Activated CD4-positive, alpha-beta T cell treated with anti-CD3 and anti-CD28 coated beads for 36 hours (primary cell): Measurements from ENCODE around the gene CGB2. TPM values are rescaled to one million over a fixed set of nuclear protein-coding genes. Genes with fewer than 3 reads are reported as not detected.
"Not testable (repeated sequence)": the region's sequence is repeated elsewhere in the genome, so short reads cannot be mapped to it uniquely, and the experiment has no call there.

Experiments used
- ATAC-seq: fragments of 200-7000 bp; cut with Tn5 transposase; one replicate; pipeline ENCODE4 v1.10.0; 2021; ENCODE audit warnings: mild to moderate bottlenecking, moderate library complexity
- CTCF ChIA-PET: fragments of 350-600 bp; sonication (Branson Sonifier 250); formaldehyde crosslinking; loops from one replicate; lab custom pipeline; 2021; ENCODE audit warnings: antibody characterized with exemption; lab: Charles Lee
- POLR2A ChIA-PET: fragments of 350-600 bp; sonication (Branson Sonifier 250); formaldehyde crosslinking; loops from one replicate; lab custom pipeline; 2021; ENCODE audit warnings: antibody characterized with exemption, inconsistent platforms; lab: Charles Lee
- DNase-seq: peaks from one replicate; pipeline ENCODE4 v3.0.0-alpha.2; 2020
- H3K27ac Mint-ChIP-seq: one replicate; pipeline ENCODE4 v1.8.0; 2021; ENCODE audit warnings: mixed read lengths
- H3K27me3 Mint-ChIP-seq: one replicate; pipeline ENCODE4 v1.8.0; 2021; ENCODE audit warnings: mixed read lengths
- H3K36me3 Mint-ChIP-seq: one replicate; pipeline ENCODE4 v1.8.0; 2021; ENCODE audit warnings: low read depth, mixed read lengths
- H3K4me1 Mint-ChIP-seq: one replicate; pipeline ENCODE4 v1.8.0; 2021; ENCODE audit warnings: mixed read lengths
- H3K4me3 Mint-ChIP-seq: one replicate; pipeline ENCODE4 v1.8.0; 2021; ENCODE audit warnings: mild to moderate bottlenecking, moderate library complexity, mixed read lengths
- H3K9me3 Mint-ChIP-seq: one replicate; pipeline ENCODE4 v1.8.0; 2021; ENCODE audit warnings: low read depth, mixed read lengths
- intact Hi-C, 2 experiments: fragments of 100-400 bp; cut with DNase I in 1 of 2; cut with micrococcal nuclease in 1 of 2; formaldehyde crosslinking; loops; one replicate each; pipeline versions ENCODE4 v1.14.2 to v1.15.1; 2022 to 2024; cut with DNase I, micrococcal nuclease
- total RNA-seq, 2 experiments: library from RNA; stranded (reverse); gene quantifications; one replicate each; pipeline ENCODE4 v1.2.3, GENCODE V29; 2021

The CGB2 gene
- total RNA-seq, 2 experiments from 2014 or later = 0.43 TPM; not detected in 1

DNA sequence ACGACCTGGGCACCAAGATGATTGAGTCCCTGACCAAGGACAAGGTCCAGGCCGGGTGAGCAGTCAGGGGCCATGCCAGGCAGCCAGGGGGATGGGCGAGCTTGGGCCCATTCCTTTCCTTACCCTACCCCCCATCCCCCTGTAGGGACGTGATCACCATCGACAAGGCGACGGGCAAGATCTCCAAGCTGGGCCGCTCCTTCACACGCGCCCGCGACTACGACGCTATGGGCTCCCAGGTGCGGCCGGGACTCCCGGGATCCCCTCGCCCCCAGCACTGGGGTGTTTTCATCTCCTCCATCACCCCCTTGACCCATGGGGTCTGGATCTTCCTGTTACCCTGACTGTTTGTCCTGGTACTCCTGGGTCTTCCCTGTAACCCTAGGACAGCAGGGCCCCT is 21.9 kb upstream of the CGB2 start:
- CTCF ChIA-PET = interaction anchor here (0.7 to 2.3 kb wide), 3 partner anchors 10 to 344 kb away, joined by 3 to 11 read pairs (median 3); no protein-coding TSS in a partner anchor
- H3K4me3 Mint-ChIP-seq = no peak overlapping the region
- no peaks in the 10 kb centered on the region for H3K9me3 Mint-ChIP-seq
- peaks cover 30% of the 10 kb centered on the region for H3K36me3 Mint-ChIP-seq
- H3K27ac Mint-ChIP-seq = no peak overlapping the region
- ATAC-seq (no peak), DNase-seq (no peak)
- POLR2A ChIA-PET = interaction anchor here (1.2 kb wide), 1 partner anchor 10 kb away, joined by 3 read pairs; no protein-coding TSS in a partner anchor
- intact Hi-C loops = no loop called here
- no peaks in the 10 kb centered on the region for H3K27me3 Mint-ChIP-seq
- no peaks in the 10 kb centered on the region for H3K4me1 Mint-ChIP-seq

DNA sequence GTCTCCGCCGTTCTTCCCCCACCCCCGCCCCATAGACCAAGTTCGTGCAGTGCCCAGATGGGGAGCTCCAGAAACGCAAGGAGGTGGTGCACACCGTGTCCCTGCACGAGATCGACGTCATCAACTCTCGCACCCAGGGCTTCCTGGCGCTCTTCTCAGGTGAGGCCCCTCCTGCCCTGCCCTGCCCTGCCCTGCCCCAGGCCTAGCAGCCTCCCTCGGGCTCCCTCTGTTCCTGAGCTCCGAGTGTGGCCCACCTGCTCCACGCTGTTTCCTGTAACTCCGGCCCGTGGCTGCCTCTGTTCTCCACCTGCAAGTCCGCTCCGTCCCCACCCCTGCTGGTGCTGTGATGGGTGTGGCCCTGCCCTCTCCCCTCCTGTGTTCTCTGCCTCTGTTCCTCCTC is 21.2 kb upstream of the CGB2 start:
- intact Hi-C loops = no loop called here
- POLR2A ChIA-PET = no interaction called here
- Mint-ChIP-seq H3K36me3 (peaks cover 25% of the 10 kb centered on the region), H3K4me3 (no peak overlapping the region), H3K4me1 (no peaks in the 10 kb centered on the region), H3K27ac (no peak overlapping the region), H3K27me3 (no peaks in the 10 kb centered on the region), H3K9me3 (no peaks in the 10 kb centered on the region)
- ATAC-seq = no peak
- no peak for DNase-seq
- CTCF ChIA-PET = interaction anchor here (0.6 to 2.3 kb wide), 2 partner anchors 11 to 130 kb away, joined by 4 to 11 read pairs; no protein-coding TSS in a partner anchor

DNA sequence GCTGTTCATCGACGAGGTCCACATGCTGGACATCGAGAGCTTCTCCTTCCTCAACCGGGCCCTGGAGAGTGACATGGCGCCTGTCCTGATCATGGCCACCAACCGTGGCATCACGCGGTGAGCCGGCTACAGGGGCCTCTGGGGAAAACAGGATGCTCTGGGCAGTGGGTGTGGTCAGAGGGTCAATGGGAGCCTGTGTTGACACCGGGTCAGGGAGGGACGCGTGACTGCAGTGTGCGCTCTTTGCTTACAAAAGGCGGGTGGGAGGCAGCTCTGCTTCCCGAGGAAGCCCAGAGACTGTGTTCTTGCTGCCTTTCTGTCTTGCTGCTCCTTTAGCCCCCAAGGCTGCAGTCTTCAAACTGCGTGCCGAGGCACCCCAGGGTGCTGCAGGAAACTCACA is 20.5 kb upstream of the CGB2 start:
- Mint-ChIP-seq H3K36me3 (peaks cover 27% of the 10 kb centered on the region), H3K27me3 (no peaks in the 10 kb centered on the region), H3K4me3 (no peak overlapping the region), H3K4me1 (no peaks in the 10 kb centered on the region), H3K9me3 (no peaks in the 10 kb centered on the region), H3K27ac (no peak overlapping the region)
- ATAC-seq (no peak), DNase-seq (no peak)
- ChIA-PET POLR2A (no interaction called here), CTCF (interaction anchor here (1.4 kb wide), 1 partner anchor 11 kb away, joined by 7 read pairs; no protein-coding TSS in a partner anchor)
- intact Hi-C loops = no loop called here

DNA sequence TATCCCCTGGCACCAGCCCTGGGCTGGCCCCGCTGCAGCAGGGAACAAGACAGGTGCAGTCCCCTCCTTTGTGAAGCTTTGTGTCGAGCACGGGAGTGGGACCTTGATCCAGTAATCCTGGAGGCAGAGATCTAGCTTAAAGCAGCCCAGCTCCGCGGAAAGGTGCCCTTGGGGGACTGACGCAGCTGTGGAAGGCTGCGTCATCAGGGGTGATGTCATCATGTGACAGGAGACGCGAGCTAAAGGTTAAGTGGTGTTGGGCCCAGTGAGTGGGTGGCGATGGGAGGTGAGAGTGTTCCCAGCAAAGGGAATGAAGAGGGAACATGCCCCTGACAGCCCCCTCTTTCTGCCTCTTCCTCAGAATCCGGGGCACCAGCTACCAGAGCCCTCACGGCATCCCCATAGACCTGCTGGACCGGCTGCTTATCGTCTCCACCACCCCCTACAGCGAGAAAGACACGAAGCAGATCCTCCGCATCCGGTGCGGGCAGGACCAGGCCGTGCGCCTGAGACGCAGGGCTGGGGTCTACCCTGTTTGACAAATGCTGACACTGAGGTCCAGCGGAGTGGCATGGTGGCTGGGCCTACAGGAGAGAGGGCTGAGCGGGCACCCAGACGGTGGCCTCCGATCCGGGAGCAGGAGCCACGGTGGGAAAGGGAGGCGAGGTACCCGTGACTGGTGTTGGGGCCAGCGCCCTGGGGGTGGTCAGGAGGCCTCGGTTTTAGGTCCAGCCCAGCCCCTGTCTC is 17.4 kb upstream of the CGB2 start:
- H3K27ac Mint-ChIP-seq = no peak overlapping the region
- ChIA-PET POLR2A (no interaction called here), CTCF (interaction anchor here (0.5 kb wide), 1 partner anchor 353 kb away, joined by 3 read pairs; no protein-coding TSS in a partner anchor)
- intact Hi-C loops = no loop called here
- peaks cover 6% of the 10 kb centered on the region for H3K4me1 Mint-ChIP-seq
- no peaks in the 10 kb centered on the region for H3K9me3 Mint-ChIP-seq
- H3K4me3 Mint-ChIP-seq = no peak overlapping the region
- peaks cover 3% of the 10 kb centered on the region for H3K27me3 Mint-ChIP-seq
- ATAC-seq (no peak), DNase-seq (no peak)
- peaks cover 22% of the 10 kb centered on the region for H3K36me3 Mint-ChIP-seq

DNA sequence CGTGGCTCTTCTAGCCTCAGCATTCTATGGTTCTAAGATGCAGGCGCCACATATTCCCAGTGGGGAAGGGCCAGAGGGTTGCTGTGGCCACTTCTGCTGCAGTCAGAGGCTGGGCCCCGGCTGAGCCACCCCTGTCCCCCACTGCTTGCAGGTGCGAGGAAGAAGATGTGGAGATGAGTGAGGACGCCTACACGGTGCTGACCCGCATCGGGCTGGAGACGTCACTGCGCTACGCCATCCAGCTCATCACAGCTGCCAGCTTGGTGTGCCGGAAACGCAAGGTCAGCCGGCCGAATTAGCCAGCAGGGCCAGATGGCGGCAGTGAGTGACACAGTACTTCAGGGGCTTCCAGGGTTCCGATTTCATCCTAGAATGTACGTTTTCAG is 16.8 kb upstream of the CGB2 start:
- Mint-ChIP-seq H3K36me3 (peaks cover 17% of the 10 kb centered on the region), H3K9me3 (no peaks in the 10 kb centered on the region), H3K27ac (no peak overlapping the region), H3K4me3 (no peak overlapping the region), H3K27me3 (peaks cover 4% of the 10 kb centered on the region), H3K4me1 (peaks cover 7% of the 10 kb centered on the region)
- DNase-seq (no peak), ATAC-seq (no peak)
- intact Hi-C loops = loop anchor here in 1 of 2 experiments (5.0 kb wide), 1 partner anchor 137 kb away; no protein-coding TSS in a partner anchor
- ChIA-PET CTCF (no interaction called here), POLR2A (no interaction called here)

DNA sequence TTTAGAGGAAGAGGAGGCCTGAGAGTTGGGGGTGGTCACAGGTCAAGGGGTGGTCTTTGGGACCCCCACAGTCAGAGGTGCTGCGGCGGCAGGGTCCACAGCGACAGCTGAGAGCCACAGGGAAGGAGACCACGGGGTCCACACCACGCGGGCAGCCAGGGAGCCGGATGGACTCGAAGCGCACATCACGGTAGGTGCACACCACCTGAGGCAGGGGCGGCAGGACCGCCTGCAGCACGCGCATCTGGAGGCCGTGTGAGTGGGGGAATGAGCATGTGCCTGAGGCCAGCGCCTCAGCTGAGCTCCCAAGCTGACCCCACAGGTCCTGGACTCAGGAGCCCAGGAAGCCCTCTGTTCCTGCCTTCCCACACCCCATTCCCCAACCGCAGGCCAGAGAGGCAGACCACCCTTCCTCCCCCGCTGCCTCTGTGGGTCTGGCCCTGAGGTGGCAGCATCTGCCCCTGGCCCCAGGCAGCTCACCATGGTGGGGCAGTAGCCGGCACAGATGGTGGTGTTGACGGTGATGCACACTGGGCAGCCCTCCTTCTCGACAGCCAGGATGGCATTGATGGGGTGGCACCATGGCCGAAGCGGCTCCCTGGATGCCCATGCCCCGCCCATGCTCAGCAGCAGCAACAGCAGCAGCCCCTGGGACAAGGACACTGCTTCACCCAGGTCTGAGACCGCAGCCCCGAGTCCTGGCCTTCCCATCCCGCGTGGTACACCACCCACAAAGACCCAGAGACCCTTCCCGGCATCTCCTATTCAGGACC is 15.4 kb upstream of the CGB2 start:
- intact Hi-C loops = loop anchor here in 1 of 2 experiments (5.0 kb wide), 1 partner anchor 136 kb away; no protein-coding TSS in a partner anchor
- H3K36me3 Mint-ChIP-seq = peaks cover 11% of the 10 kb centered on the region
- ChIA-PET CTCF (interaction anchor here (0.9 kb wide), 1 partner anchor 17 kb away, joined by 3 read pairs; no protein-coding TSS in a partner anchor), POLR2A (no interaction called here)
- H3K4me3 Mint-ChIP-seq = no peak overlapping the region
- no peak for DNase-seq
- no peaks in the 10 kb centered on the region for H3K9me3 Mint-ChIP-seq
- no peak for ATAC-seq
- peaks cover 11% of the 10 kb centered on the region for H3K4me1 Mint-ChIP-seq
- peaks cover 6% of the 10 kb centered on the region for H3K27me3 Mint-ChIP-seq
- no peak overlapping the region for H3K27ac Mint-ChIP-seq

DNA sequence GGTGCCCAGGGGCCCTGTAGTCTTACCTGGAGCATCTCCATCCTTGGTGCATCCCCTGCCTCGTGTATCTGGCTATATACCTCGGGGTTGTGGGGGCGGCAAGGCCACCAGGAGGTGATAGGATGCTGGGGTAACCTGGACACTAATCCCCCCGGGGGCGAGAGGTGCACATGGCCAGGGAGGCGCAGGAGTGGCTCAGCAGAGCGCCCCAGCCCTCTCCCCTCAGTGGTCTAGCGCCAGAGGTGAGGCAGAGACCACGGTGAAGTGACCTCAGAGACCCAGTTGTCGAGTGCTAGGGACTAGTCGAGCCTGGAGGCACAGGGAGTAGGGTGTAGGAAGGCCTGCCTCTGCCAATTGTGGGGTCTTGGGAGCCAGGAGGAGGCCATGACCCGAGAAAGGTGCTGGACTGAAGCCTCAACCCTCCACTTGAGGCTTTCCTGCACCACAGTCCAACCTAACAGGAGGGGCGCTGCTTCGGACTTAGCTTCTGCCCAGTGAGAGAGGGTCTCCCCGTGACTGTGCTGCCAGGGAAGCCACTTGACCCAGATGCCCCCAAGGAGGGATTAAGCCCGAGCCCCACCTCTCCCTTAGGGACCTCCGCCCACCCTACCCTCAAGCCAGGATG is 14.5 kb upstream of the CGB2 start, which contains the start of gene LHB:
Gene LHB (minus strand): TSS at position 51 of the 625 bp plus-strand sequence. CDS start 10 bp downstream, at position 41.
- Mint-ChIP-seq H3K4me1 (peaks cover 16% of the 10 kb centered on the region), H3K4me3 (no peak within 1 kb of the TSS), H3K9me3 (no peaks in the 10 kb centered on the region), H3K36me3 (peaks cover 9% of the 10 kb centered on the region), H3K27me3 (peaks cover 6% of the 10 kb centered on the region), H3K27ac (no peak within 1 kb of the TSS)
- DNase-seq = no peak
- no peak for ATAC-seq
- ChIA-PET POLR2A (no interaction called here), CTCF (interaction anchor here (0.5 to 1.1 kb wide), 4 partner anchors 17 to 209 kb away, joined by 3 to 6 read pairs (median 3); partner anchors contain the start of genes GYS1 and RUVBL2)
- intact Hi-C loops = loop anchor here in 1 of 2 experiments (5.0 kb wide), 1 partner anchor 135 kb away; no protein-coding TSS in a partner anchor

DNA sequence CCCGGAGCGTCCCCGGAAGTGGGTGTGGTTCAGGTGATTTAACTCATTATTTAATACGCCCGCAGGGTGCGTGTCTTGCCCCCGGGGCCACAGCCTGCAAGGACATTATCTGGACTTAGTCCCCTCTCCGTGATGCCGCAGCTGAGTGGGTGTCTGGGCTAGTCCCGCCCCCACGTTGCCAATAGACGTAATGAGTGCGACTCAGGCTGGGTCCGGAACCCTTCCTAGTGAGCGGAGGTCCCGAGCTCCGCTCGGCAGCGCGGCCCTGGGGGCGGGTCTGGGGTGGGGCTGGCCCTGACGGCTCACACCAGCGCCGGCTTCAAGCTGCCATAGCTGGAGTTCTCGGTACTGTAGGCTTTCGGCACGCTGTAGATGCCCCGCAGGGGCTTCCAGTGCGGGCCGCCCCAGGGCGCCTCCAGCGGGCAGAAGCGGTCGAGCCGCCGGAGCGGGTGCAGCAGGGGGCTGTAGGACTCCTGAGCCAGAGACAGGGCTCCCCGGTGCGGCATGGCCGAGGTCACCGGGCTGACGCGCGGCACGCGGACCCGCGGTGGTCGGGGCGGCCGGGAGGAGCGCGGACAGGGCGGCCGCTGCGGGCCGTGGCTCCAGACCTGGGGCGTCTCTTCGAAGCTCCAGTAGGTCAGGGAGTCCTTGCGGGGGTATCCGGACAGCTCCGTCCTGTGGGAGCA is 13.9 kb upstream of the CGB2 start:
- CTCF ChIA-PET = interaction anchor here (0.5 to 2.7 kb wide), 6 partner anchors 18 to 208 kb away, joined by 3 to 13 read pairs (median 4); partner anchors contain the start of genes GYS1 and RUVBL2
- H3K27ac Mint-ChIP-seq = no peak overlapping the region
- H3K9me3 Mint-ChIP-seq = no peaks in the 10 kb centered on the region
- DNase-seq (peak; percentile 80), ATAC-seq (peak; percentile 76)
- peaks cover 6% of the 10 kb centered on the region for H3K27me3 Mint-ChIP-seq
- H3K4me3 Mint-ChIP-seq = peak overlapping the region; percentile 76
- H3K36me3 Mint-ChIP-seq = peaks cover 9% of the 10 kb centered on the region
- POLR2A ChIA-PET = interaction anchor here (0.6 kb wide), 1 partner anchor 93 kb away, joined by 3 read pairs; no protein-coding TSS in a partner anchor
- H3K4me1 Mint-ChIP-seq = peaks cover 16% of the 10 kb centered on the region
- intact Hi-C loops = loop anchor here in 1 of 2 experiments (5.0 kb wide), 1 partner anchor 134 kb away; no protein-coding TSS in a partner anchor

DNA sequence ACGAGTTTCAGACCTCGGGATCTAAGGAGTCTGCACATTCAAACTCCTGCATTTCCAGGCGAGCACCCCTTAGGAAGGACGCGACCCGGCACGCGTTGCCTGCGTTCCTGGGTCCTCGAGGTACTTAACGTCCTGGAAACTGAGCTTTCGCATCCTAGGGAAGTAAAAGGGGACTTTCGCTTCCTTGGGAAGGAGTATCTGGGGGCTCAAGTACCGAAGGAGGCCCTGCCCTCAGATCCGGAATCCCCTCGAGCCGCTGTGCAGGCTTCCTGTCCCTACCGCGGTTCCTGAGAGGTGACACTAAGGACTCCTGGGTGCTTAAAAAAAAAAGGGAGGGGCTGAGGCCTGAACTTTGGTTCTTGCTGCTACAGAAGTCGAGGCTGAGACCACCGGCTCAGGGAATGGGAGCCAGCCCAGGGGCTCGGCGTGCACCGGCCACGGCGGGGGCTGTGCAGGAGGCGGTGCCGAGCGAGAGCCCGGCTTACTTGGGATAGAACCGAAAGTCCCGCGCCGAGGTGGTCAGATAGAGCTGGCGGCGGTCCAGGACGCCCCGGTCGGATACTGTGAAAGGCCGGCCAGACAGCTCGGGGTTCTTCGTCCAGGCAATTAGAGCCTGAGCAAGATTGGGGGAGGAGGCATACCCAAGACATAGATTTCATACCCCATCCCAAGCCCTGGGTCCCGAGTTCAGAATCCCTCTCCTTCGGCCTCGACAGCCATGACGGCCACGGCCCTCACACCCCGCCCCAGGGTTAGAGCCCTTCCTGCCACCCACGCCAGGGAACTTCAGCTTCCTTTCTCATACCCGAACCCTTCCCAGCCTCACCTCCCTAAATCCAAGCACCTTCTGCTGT is 13.1 kb upstream of the CGB2 start:
- not testable (repeated sequence) for H3K36me3 Mint-ChIP-seq, H3K27me3 Mint-ChIP-seq, H3K9me3 Mint-ChIP-seq
- peak; percentile 36 for DNase-seq
- CTCF ChIA-PET = interaction anchor here (0.9 to 2.7 kb wide), 7 partner anchors 19 to 51 kb away, joined by 4 to 18 read pairs (median 6); partner anchors contain the start of genes GYS1 and RUVBL2
- H3K4me3 Mint-ChIP-seq = peak overlapping the region; percentile 76
- H3K4me1 Mint-ChIP-seq = peaks cover 16% of the 10 kb centered on the region
- H3K27ac Mint-ChIP-seq = peak overlapping the region; percentile 63
- POLR2A ChIA-PET = interaction anchor here (0.6 kb wide), 2 partner anchors 69 to 92 kb away, joined by 3 read pairs; no protein-coding TSS in a partner anchor
- intact Hi-C loops = loop anchor here in 1 of 2 experiments (5.0 kb wide), 1 partner anchor 134 kb away; no protein-coding TSS in a partner anchor
- ATAC-seq = peak; percentile 22
